ENCODE data around the gene BBX.

- TF ChIP-seq CSRNP3 (CRISPR knock-in tag; IDR thresholded peaks at IDR 0.05) (no peak), POU6F1 (CRISPR knock-in tag; IDR thresholded peaks at IDR 0.05; ENCODE audit: borderline replicate concordance, low read depth) (no peak), PPARA (CRISPR knock-in tag; IDR thresholded peaks at IDR 0.05; ENCODE audit: borderline replicate concordance) (no peak), CSDC2 (CRISPR knock-in tag; IDR thresholded peaks at IDR 0.05) (no peak), CREB5 (CRISPR knock-in tag; IDR thresholded peaks at IDR 0.05; ENCODE audit: low read depth) (no peak), PATZ1 (CRISPR knock-in tag; IDR thresholded peaks at IDR 0.05; ENCODE audit: borderline replicate concordance) (no peak)
These were observed 308.8 kb downstream of the BBX start for GRCh38 chr3:107831590-107831989.

Measured in SK-N-SH treated with all-trans-retinoic acid at 6 μM for 48 hours (cell line).